Stimulated activated CD4-positive, alpha-beta T cell treated with anti-CD3 and anti-CD28 coated beads, Interleukin-4, amount 100 ng/mL, for 4 hours (primary cell): ENCODE data around the gene BCAT1.
"Not testable (repeated sequence)": the region's sequence is repeated elsewhere in the genome, so short reads cannot be mapped to it uniquely, and the experiment has no call there.

ENCODE experiments used
- DNase-seq, 2 experiments: peaks; one replicate each; pipeline ENCODE4 v3.0.0-alpha.2; 2020

Gene BCAT1

GRCh38 chr12:24948757-24949722 is at the start of gene BCAT1:
TSS of gene BCAT1 (minus strand) at chr12:24949101. CDS start at chr12:24948932, 169 bp downstream.
- DNase-seq = peak; percentile 21 to 22

GRCh38 chr12:24997970-24998582 is 49.2 kb upstream of the BCAT1 start:
- DNase-seq = no peak

- DNase-seq = no peak
Observed at GRCh38 chr12:24997496-24997895, 48.6 kb upstream of the BCAT1 start.

DNA sequence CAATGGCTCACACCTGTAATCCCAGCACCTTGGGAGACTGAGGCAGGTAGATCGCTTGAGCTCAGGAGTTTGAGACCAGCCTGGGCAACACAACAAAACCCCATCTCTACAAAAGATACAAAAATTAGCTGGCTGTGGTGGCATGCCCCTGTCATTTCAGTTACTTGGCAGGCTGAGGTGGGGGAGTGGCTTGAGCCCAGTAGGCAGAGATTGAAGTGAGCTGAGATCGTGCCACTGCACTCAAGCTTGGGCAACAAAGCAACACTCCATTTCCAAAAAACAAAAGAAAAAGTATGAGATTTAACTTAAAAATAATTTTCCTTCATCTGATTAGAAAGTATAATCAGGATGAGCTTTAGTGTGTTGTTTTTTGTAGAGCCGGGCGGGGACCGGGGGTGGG is 47.9 kb upstream of the BCAT1 start:
- no peak for DNase-seq

DNA sequence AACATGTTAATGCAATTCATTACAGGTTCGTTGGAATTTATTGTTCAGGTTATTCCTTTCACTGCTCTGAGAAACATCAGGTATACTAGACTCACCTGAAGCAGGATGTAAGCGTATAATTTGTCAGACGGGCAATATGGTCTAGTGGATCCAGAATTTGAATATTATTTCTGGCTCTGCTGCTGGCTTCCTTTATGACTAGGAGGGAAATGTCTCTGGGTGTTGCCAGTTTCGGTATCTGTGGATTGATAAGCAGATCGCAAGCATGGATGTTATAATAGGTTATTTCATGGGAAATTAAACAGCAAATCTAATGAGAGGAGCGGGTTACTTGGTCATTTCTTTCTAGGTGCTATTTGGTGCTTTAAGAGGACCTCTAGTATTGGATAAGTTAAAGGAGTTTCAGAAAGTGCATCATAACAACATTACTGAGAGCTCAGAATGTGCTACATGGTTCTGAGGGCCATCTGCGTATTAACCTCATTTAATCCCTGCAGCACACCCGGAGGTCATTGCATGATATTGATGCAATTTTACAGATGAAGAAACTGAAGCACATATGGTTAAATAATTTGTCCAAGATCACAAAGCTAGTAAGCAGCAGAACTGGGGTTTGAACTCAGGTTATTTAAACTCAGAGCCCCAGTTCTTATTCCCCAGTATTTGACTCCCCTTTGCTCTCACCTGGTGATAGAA is 47.3 kb upstream of the BCAT1 start:
- no peak for DNase-seq

GRCh38 chr12:24993793-24994192 is 44.9 kb upstream of the BCAT1 start:
- no peak for DNase-seq

DNA sequence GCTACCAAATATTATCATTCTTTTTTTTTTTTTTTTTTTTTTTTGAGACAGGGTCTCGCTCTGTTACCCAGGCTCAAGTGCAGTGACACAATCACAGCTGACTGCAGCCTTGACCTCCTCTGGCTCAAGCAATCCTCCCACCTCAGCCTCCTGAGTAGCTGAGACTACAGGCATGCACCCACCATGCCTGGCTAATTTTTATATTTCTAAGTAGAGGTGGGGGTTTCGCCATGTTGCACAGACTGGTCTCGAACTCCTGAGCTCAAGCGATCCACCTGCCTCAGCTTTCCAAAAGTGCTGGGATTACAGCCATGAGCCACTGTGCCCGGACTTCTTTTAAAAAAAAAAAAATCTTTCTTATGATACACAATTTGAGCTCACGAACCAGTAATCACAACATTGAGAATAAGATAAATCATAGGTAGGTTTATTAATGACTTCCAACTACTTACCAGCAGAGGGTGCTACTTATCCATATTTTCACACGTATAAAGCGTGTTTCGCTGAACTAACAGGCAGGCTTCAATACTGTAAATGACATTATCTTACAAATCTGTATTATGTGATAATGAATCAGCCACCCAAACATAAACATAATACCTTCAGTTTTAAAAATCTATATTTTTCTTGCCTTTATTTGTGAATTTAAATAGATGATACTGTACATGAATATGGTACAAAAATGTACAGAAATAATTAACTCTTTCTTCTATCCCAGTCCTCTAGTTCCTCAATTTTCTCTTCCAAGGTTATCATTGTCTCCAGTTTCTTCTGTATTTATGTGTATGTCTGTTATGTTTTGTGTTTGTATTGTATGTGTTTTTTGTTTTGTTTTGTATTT is 42.5 kb upstream of the BCAT1 start:
- no peak for DNase-seq

- DNase-seq = no peak
Observed at GRCh38 chr12:24989216-24989615, 40.3 kb upstream of the BCAT1 start.

GRCh38 chr12:24982250-24982649 is 33.3 kb upstream of the BCAT1 start:
- no peak for DNase-seq

DNA sequence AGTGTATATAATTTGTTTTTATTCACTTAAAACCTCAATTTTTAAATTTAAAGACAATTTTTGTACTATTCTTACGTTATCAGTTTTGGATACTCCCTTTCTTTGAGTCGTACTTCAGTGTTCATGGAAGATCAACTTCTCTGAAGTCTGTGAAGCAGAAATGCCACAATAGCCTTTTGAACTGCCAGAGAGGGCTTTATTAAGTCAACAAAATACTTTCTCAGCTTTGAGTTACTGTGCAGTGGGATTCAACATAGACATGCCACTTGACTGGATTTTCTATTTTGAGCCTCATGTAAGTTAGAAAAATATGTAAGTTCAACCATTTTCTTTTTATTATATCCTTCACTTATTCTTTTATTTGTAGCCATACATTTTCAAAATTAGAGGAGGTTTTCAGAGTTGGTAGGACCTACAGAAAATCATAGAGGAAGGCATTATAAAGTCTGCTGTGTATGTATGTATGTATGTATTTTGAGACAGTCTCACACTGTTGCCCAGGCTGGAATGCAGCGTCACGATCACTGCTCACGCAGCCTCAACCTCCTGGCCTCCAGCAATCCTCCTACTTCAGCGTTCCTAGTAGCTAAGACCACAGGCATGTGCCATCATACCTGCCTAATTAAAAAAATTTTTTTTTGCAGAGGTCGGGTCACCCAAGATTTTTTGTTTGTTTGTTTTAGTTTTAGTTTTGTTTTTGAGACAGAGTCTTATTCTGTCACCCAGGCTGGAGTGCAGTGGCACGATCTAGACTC is 31.3 kb upstream of the BCAT1 start:
- DNase-seq = no peak

- no peak for DNase-seq
Observed at GRCh38 chr12:24979329-24979728, 30.4 kb upstream of the BCAT1 start.

GRCh38 chr12:24977711-24978110 is 28.8 kb upstream of the BCAT1 start:
- DNase-seq = no peak

DNA sequence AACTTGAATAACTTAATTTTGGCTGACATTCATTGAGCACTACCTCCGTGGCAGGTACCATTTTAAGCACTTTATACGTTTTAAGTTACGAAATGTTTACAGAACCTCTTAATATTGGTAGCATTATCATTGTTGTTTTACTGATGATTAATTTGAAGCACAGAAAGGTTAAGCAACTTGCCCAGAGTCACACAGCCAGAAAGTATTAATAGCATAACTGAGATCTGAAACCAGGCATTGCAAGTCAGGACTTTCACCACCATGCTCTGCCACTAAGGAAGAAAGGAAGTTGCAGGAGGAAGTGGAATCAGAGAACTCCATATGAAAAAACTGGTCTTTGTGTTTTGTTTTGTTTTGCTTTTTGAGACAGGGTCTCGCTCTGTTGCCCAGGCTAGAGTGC is 28.2 kb upstream of the BCAT1 start:
- no peak for DNase-seq

GRCh38 chr12:24975425-24975824 is 26.5 kb upstream of the BCAT1 start:
- no peak for DNase-seq

- DNase-seq = no peak
Observed at GRCh38 chr12:24974216-24974615, 25.3 kb upstream of the BCAT1 start.

DNA sequence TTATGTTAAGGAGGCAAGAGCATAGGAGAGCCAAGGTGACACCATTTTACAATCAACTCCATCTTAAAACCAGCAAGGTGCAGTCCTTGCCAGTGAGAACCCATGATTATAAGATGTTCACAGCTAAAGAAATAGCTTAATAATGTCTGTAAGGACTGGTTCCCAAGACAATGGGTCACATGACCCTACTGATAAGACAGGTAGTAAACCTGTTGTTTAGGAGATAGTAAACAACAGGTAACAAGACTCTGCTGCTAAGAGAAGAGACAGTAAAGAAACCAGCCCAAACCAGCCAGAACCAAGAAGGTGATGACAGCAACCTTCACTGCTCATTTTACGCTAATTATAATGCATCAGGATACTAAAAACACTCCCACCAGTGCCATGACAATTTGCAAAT is 23.2 kb upstream of the BCAT1 start:
- no peak for DNase-seq

DNA sequence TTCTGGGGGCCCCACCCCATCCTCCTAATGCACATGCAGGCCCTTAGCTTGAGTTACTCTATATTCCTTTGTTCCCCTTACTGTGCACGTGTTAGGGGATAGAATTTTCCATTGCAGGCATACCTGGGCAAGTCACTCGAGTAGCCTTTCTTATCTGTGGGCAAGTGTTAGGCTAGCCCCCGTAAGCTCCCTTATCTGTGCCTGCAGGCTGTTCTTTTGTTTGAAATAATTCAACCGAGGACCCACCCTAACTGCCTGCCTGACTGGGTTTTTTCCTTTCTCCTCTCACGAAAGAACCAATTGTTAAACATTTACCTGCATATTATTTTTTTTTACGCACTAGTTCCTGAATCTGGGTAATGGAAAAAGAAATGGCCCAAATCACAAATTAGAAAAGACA is 21.3 kb upstream of the BCAT1 start:
- DNase-seq = no peak

GRCh38 chr12:24966951-24967564 is 18.2 kb upstream of the BCAT1 start:
- no peak for DNase-seq

DNA sequence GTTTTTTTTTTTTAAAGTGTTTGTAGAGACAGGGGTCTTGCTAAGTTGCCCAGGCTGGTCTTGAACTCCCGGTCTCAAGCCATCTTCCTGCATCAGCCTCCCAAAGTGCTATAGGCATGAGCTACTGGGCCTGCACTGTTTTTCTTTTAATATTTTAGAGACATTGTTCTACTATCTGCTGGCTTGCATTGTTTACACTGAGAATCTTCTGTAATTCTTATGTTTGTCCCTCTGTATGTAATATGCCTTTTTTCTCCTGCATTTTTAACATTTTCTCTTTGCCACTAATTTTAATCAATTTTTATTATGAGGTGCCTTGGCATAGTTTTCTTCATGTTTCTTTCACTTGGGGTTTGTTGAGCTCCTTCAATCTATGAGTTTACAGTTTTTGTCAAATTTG is 15.4 kb upstream of the BCAT1 start:
- no peak for DNase-seq

DNA sequence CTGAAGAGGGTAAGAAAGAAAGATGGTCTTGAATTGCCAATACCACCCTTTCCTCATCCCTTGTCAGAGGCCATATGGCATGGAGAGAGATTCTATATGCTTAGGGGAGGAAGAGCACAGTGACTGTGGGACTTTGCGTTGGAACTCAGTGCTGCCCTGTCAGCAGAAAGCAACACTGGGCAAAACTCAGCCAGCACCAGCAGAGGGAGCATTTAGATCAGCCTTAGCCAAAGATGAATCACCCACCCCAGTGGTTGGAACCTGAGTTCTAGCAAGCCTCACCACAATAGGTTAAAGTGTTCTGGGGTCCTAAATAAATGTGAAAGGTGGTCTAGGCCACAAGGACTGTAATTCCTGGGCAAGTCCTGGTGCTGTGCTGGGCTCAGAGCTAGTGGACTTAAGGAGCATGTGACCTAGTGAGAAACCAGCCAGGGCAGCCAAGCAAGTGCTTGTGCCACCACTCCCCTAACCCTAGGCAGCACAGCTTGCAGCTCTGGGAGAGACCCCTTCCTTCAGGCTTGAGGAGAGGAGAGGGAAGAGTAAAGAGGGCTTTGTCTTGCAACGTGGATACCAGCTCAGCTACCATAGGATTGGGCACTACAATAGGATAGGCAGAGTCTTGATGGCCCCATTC is 11.4 kb upstream of the BCAT1 start:
- peak; percentile 8 to 31 for DNase-seq

GRCh38 chr12:24956351-24956750 is 7.5 kb upstream of the BCAT1 start:
- not testable (repeated sequence) for DNase-seq
